ENCODE data around the gene FAM193A.
"Not testable (repeated sequence)": the region's sequence is repeated elsewhere in the genome, so short reads cannot be mapped to it uniquely, and the experiment has no call there.

FAM193A gene

DNA sequence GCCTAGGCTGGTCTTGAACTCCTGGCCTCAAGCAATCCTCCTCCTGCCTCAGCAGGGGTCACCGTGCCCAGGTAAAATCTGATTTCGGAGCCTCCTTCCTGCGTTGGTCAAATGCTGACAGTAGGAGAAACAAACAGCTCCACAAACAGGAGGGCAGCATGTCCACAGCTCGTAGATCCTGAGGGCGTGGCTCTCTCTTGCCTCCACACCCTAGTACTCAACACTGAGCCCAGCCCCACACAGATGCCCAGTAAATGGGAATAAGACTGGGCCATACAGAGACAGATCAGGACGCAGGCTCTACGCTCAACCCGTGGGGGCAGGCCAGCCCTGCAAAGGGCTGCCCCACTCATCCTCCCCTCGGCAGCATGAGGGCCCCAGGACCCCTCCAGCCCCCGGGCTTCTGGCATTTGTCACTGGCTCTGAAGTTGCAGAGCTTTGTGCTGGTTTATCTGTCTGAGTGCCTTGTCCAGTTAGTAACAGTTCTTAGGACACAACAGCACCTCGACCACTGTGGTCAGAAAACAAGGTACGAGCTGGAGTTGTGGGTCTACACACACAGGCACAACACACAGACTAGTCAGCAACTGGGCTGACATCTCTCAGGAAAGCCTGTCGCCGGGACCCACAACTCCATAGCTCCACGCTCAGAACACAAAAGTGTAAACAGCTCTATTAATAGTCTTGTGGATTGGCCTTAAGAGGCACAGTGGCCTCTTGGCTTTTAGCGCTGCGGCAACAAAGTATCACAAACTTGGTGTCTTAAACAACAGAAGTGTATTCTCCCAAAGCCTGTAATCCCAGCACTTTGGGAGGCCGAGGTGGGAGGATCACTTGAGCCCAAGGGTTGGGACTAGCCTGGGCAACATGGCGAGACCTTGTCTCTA is 214.5 kb downstream of the FAM193A start:
- DNase-seq (ENCODE audit: low read depth, low spot score): no peak

DNA sequence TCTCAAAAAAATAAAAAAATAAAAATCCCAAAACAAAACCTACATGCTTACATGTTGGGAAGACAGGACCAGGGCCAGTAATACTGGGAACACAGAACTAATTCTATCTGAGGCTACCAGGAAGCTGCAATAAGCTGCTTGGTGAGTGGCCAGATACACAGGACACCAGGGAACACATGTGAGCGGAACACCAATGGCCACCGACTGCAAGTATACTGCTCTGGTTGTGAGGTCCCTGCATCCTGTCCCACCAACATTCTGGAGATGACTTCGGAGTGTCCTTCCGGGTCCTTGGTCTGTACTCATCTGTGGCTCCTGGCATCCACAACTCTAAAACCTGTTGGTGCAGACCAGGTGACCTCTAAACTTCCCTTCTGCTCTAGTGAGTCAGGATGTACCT is 217.0 kb downstream of the FAM193A start:
- no peak for DNase-seq (ENCODE audit: low read depth, low spot score)

- no peak for DNase-seq (ENCODE audit: low read depth, low spot score)
Measured at GRCh38 chr4:2754848-2755819, 218.7 kb downstream of the FAM193A start.

DNA sequence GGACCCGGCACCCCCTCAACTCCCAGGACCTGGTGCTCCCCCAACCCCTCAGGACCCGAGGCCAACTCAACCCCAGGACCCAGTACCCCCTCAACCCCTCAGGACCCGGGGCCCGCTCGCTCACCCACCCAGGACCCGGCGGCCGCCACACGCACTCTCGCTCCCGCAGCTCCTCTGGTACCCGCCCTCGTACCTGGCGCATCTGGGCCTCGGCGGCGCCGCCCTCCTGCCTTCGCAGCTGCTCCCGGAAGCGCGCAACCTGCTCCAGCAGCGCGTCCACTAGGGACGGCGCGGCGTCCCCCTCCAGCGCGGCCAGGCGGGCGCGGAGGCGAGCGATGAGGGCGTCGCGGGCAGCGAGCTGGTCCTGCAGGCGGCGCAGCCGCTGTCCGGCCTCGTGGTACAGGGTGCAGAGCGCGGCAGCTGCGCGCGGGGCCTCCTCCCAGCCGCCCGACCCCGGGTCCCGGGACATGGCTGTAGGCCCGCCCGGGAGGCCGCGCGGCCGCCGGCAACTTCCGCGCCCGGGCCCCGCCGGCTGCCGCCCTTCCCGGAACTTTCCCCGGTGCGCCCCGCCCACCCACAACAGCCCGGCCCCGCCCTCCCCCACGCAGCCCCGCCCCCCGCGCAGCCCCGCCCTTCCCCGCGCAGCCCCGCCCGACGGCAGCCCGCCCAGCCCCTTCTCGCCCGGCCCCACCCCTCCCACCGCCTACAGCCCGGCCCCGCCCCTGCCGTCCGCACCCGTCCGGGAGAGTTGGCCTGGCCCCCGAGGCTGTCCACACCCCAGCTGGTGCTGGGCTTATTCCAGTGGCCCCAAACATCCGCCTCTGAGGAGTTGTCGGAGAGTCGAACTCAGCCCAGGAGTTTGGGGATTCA is 219.6 kb downstream of the FAM193A start, which contains the start of gene TNIP2:
TNIP2 (minus strand) TSS at position 516 of the 870 bp plus-strand sequence; CDS start at position 469, 47 bp downstream.
- DNase-seq (ENCODE audit: low read depth, low spot score): no peak

DNA sequence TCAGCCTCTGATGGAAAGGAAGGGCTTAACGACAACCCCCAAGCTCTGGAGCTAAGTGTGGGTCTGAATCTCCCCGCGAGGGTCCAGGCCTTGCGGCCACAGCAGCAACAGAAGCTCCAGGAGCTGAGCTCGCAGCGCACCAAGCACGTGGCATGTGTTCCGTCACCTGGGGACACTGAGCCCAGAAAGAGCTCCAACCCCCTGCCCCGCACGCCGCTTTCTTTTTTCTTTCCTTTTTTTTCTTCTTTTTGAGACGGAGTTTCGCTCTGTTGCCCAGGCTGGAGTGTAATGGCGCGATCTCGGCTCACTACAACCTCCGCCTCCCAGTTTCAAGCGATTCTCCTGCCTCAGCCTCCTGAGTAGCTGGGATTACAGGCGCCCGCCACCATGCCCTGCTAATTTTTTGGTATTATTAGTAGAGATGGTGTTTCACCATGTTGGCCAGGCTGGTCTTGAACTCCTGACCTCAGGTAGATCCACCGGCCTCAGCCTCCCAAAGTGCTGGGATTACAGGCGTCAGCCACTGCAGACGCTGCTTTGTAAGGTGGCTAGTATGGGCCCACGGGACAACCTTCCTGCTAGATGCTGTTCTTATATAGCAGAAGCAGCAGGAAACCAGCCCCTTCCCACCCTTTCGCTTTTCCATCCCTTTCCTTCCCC is 220.4 kb downstream of the FAM193A start:
- DNase-seq (ENCODE audit: low read depth, low spot score): no peak

GRCh38 chr4:2757426-2757825 is 221.0 kb downstream of the FAM193A start:
- no peak for DNase-seq (ENCODE audit: low read depth, low spot score)

GRCh38 chr4:2761035-2761923 is 224.8 kb downstream of the FAM193A start:
- no peak for DNase-seq (ENCODE audit: low read depth, low spot score)

- DNase-seq (ENCODE audit: low read depth, low spot score): no peak
Measured at GRCh38 chr4:2762048-2762447, 225.6 kb downstream of the FAM193A start.

DNA sequence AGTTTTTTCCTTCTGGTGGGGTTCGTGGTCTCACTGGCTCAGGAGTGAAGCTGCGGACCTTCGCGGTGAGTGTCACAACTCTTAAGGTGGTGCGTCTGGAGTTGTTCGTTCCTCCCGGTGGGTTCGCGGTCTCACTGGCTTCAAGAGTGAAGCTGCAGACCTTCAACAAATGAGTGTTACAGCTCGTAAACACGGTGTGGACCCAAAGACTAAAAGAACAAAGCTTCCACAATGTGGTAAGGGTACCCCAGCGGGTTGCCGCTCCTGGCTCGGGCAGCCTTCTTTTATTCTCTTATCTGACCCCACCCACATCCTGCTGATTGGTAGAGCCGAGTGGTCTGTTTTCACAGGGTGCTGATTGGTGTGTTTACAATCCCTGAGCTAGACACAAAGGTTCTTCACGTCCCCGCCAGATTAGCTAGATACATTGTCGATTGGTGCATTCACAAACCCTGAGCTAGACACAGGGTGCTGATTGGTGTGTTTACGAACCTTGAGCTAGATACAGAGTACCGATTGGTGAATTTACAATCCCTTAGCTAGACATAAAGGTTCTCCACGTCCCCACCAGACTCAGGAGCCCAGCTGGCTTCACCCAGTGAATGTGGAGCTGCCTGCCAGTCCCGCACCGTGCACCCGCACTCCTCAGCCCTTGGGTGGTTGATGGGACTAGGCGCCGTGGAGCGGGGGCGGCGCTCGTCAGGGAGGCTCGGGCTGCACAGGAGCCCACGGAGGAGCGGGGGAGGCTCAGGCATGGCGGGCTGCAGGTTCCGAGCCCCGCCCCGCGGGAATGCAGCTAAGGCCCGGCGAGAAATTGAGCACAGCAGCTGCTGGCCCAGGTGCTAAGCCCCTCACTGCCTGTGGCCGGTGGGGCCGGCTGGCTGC is 226.3 kb downstream of the FAM193A start:
- DNase-seq (ENCODE audit: low read depth, low spot score): not testable (repeated sequence)

DNA sequence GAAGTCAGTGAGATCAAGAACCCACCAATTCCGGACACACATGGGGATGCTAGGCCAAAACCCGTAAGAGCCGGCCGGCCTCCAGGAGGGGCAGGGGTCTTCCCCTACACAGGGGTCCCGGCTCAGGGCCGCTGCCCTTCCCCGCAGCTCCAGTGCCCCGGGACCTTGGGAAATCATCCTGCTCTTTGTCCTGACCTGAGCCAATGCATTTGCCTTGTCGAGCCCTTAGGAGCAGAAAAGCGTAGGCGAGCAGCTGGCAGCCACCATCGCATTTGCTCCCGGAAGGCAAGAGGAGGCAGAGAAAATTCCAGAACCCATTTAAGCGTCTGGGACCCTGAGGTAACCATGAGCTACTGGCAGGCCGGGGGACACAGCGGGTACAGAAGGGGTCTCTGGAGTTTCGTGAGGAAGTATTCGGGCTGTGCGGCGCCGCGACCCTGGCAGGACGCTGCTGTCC is 227.1 kb downstream of the FAM193A start:
- DNase-seq (ENCODE audit: low read depth, low spot score): no peak

- no peak for DNase-seq (ENCODE audit: low read depth, low spot score)
Measured at GRCh38 chr4:2765832-2766526, 229.5 kb downstream of the FAM193A start.

DNA sequence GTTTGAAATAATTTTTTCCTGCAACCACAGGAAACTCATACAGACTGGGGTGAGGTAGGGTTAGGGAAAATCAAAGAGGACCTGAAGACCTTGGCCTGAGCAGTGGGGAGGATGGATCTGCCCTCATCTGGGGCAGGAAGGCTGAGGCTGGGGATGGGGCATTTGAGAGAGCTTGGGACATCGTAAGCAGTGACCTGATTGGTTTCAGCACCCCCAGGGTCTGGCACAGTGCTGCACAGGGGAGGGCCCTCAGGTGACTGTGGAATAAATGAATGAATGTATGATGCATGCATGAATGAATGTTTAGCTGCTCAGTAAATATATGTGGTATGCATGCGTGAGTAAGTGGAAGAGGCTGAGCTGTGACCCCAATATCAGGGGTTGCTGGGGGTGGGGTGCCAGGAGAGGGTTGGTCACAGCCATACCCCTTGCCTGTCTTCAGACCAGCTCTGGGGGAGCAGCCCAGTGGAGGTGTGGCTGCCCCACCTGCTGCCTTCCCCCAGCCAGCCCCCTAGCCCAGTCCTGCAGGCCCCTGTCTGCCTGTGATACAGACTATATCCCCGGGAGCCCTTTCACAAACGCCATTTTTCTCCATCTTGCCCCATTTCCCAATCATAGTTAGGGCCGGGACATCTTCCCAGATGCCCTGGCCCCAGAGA is 230.7 kb downstream of the FAM193A start:
- no peak for DNase-seq (ENCODE audit: low read depth, low spot score)

DNA sequence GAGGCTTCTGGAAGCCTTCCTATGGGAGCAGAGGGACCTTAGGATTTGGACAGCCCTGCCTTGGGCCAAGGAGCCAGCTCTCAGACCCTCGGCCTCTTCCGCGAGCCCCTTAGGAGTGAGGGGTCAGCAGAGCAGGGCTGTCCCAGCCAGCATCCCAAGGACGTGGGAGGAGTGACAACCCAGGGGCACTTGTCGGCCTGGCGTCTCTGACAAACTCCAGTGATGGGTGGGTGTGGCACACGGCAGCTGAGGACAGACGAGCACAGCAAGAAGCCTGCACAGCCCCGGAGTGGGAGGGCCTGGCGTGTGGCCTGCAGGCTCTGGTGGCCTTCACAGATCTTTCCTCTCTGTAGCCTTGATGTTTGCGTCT is 231.2 kb downstream of the FAM193A start:
- DNase-seq (ENCODE audit: low read depth, low spot score): no peak

DNA sequence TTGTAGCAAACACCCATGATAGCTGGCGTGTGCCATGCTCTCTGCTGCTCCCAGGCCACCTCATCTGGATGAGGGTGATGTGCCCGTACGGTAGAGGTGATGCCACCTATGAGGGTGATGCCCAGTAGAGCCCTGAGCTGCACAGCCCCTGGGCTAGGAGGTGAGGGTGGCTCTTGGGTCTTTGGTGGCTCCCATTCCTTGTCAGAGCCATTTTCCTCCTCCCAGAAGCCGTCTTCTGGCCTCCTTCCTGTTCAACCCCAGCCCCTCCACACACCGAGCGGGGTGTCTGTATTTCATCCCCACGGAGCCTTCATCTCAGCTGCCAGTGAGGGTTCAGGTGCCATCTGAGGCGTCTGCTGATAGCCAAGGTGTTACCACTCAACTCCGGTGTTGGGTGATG is 231.7 kb downstream of the FAM193A start:
- no peak for DNase-seq (ENCODE audit: low read depth, low spot score)

DNA sequence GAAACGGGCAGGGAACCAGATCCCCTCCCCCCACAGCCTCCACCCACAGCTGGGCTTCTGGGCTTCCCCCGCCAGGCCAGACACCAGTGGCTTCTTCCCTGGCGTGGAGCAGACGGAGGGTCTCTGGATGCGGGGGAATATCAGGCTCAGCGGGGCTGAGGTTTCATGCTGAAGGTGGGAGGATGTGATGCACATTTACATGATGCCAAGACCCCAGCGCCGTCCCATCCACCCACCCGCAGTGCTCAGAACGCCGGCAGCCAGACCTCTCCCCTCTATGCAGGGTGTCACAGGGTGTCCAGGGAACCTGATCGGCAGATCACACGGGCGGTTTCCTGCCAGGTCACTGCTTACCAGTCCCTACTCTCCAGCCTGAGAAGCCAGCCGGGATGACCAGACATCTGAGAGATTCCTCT is 232.5 kb downstream of the FAM193A start:
- DNase-seq (ENCODE audit: low read depth, low spot score): no peak

DNA sequence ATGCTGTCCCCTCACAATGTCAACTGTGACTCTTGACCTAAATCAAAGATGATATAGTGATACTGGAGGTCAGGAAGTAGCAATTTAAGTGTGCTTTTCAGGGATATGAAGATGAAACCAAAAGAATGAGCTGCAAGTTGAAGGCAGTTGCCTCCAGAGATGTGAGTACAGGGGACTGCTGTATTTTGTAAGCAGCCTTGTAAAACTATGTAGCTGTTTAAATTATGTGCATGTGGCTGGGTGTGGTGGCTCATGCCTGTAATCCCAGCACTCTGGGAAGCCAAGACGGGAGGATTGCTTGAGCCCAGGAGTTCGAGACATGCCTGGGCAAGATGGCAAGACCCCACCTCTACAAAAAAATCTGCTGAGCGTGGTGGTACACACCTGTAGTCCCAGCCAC is 234.8 kb downstream of the FAM193A start:
- DNase-seq (ENCODE audit: low read depth, low spot score): no peak

GRCh38 chr4:2780643-2781042 is 244.2 kb downstream of the FAM193A start:
- not testable (repeated sequence) for DNase-seq (ENCODE audit: low read depth, low spot score)

- DNase-seq (ENCODE audit: low read depth, low spot score): no peak
Measured at GRCh38 chr4:2781911-2782310, 245.5 kb downstream of the FAM193A start.
